C4-2B (cell line): Measurements from ENCODE around the gene LDB3.

Experiments used
- H3K27ac ChIP-seq: fragments of 450-650 bp; 2 replicates; pipeline ENCODE4 v1.5.1; 2017
- ZFX ChIP-seq: fragments of 450-650 bp; IDR thresholded peaks from 2 replicates; pipeline ENCODE4 v1.6.1; 2017
- TF ChIP-seq, protein P1 (sequence below): fragments of 450-650 bp; conservative IDR thresholded peaks from 2 replicates; pipeline ENCODE4 v1.5.1; 2017; ENCODE audit warnings: mild to moderate bottlenecking

LDB3 gene

DNA sequence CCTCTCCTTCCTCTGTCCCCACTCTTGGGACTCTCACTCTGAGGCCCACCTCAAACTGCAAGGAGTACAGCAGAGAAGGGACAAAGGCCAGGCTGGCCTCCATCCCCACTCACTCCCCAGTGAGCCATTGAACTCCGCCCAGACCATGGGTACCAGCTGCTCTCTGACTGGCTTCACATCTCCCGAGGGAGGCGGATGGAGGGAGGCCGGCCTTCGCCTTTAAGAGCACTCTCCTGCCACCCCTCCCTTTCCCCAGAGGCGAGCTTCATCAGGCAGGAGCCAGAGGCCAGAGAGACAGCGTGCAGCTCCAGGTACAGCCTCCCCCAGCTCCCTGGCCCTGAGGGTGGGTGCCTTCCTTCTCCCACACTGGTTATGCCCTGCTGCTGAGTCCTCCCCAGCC lies 1.8 kb upstream of the LDB3 start:
- H3K27ac ChIP-seq: no peak overlapping the region
- TF ChIP-seq, protein P1, sequence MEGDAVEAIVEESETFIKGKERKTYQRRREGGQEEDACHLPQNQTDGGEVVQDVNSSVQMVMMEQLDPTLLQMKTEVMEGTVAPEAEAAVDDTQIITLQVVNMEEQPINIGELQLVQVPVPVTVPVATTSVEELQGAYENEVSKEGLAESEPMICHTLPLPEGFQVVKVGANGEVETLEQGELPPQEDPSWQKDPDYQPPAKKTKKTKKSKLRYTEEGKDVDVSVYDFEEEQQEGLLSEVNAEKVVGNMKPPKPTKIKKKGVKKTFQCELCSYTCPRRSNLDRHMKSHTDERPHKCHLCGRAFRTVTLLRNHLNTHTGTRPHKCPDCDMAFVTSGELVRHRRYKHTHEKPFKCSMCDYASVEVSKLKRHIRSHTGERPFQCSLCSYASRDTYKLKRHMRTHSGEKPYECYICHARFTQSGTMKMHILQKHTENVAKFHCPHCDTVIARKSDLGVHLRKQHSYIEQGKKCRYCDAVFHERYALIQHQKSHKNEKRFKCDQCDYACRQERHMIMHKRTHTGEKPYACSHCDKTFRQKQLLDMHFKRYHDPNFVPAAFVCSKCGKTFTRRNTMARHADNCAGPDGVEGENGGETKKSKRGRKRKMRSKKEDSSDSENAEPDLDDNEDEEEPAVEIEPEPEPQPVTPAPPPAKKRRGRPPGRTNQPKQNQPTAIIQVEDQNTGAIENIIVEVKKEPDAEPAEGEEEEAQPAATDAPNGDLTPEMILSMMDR: no peak
- no peak for TF ChIP-seq ZFX

DNA sequence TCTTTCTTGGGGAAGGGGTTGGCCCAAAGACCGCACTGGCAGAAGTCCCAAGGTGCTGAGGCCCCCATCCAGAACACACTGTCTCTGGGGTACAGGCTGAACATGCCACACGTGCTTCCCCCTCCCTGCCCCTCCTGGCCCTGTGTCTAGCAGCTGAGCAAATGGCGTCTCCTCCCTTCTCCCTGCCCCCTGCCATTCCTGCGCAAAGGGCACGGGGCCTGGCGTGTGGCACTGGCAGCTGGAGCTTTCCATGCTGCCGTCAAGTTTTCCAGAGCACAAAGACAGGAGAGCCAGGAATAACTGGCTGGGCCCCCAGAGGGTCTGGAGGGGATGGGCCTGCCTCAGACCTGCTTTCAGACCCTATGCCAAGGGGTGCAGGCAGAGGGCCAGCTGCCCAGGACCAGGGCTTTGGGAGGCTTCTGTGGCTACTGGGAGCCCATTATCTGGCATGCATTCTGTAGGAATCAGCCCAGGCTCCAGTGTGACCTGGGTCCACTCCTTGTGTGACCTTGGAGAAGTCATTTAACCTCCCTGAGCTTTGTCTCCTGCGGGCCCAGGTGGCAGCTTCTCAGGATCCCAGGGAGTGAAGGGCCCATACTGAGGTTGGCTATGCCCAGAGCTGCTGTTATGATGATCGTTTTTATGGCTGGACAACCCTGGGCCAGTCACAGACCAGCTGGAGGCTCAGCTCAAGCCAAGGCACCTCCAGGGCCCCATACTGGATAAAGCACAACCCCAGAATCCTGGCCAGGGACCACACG lies 710 bp upstream of the LDB3 start:
- no peak overlapping the region for H3K27ac ChIP-seq
- TF ChIP-seq, protein P1: no peak
- no peak for TF ChIP-seq ZFX

DNA sequence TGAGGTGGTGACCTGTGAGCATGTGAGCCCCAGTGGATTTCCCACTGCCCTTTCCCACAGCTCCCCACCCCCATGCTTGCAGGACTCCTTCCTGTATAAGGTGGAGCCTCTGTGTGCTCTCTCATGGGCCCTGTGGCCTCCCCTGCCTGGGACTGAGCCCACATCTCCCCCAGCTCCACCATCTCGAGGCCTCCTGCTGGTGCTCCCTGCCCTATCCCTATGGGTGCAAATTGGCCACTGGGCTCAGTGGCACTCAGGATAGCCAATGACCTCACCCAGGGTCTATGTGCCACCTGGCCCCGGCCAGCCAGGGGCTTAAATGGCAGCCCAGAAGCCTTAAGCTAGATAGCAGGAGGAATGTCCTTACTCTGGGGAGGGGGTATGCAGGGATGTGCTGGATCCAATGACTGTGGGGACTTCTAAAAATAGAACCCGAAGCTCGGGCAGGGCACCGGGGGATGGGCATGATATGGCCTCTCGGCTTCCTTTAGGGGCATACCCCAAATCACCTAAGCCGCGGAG lies 2.0 kb downstream of the LDB3 start:
- H3K27ac ChIP-seq: no peak overlapping the region
- TF ChIP-seq, protein P1: no peak
- TF ChIP-seq ZFX: no peak

DNA sequence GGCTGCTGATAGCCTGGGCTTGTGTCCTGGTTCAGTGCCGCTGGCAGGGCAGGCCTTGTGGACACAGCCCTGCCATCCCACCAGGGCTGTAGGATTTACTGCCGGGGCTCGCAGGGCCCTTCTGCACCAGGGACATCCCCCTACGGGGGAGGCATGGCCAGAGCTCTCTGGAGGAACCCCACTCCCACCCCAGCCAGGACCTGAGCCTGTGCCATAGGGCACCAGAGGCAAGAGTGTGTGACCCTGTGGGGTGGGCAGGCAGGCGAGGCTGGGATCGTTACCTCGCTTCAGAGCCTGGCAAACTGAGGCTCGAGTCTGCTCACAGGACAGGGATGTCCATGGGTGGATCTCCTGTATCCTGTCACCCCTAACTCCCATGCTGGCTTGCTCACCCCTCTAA lies 2.6 kb downstream of the LDB3 start:
- TF ChIP-seq, protein P1: no peak
- no peak for TF ChIP-seq ZFX
- H3K27ac ChIP-seq: no peak overlapping the region

DNA sequence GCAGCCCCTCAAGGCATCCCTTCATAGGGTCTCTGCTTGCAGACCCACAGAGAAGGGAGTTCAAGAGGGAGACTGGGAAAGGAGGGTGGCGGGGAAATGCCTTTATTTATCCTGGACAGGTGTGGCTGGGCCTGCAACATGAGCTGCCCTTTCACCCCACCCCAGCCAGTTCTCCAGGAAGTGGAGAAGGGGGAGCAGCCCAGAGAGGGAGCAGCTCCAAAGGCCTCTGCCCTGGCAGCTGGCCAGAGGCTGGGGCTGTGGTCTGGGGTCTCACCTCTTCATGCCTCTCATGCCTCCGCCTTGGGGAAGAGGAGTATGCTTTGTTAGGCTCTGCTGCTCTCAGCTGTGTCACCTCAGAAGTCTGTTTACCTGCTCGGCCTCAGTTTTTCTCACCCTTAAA lies 3.1 kb downstream of the LDB3 start:
- no peak for TF ChIP-seq ZFX
- TF ChIP-seq, protein P1: no peak

DNA sequence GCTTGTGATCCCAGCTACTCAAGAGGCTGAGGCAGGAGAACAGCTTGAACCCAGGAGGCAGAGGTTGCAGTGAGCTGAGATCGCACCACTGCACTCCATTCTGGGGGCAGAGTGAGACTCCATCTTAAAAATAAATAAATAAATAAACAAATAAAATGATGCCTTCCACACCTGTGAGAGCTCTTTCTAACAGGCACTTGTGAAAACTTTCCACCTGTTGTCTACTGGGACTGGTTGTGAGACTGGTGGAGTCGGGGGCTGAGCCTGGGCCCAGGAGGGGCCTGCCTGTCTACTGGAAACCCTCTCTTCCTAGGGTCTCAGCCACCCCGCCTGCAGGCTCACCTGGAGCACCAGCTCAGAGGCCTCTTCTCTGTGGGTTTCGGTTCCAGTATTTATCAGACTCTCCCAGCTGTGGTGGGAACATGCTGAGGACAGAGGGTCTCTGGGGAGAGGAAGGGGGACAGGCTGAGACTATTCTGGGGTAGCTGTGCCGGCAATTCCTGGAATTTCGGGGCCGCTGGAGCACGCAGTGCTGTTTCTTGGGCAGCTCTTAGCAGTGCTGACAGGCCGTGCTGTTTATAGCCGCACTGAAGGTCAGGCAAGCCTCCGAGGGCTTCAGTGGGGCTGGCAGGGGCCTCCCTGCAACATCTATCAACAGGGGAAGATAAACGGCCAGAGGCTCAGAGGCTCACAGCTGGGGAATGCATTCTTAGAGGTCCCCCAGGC lies 3.8 kb downstream of the LDB3 start:
- no peak overlapping the region for H3K27ac ChIP-seq
- TF ChIP-seq, protein P1: no peak
- no peak for TF ChIP-seq ZFX

More for the DNA sequence above, 3.1 kb downstream of the LDB3 start:
- H3K27ac ChIP-seq: no peak overlapping the region

DNA sequence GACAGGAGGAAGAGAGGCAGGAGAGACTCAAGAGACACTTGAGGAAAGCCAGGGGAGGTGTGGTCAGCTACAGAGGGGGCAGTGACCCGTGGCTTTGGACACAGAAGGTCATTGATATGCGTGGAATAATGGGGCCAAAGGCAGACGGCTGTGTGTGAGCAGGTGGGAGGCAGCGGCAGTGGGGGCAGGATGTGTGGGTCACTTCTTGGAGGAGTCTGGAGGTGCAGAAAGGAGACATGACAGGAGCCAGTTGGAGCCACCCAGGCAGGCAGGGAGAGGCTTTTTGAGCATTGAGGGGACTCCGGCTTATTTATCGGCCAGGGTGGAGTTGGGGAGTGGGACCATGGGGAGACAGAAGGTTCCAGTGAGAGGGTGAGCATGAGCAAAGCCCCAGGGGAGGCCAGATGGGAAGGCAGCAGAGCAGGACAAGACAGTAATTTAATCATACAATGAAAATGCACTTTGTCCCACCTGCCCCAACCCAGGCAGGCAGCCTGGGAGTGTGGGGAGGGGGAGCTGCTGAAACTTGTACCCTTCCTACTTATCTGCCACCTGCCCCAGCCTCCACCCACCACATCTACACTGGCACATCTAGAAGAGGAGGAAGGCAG lies 5.0 kb downstream of the LDB3 start:
- no peak overlapping the region for H3K27ac ChIP-seq
- TF ChIP-seq, protein P1: no peak
- no peak for TF ChIP-seq ZFX
